T47D (cell line): ENCODE measurements around the gene NT5C2.

Source experiments
- DNase-seq, 2 experiments: peaks; one replicate each; pipeline versions ENCODE4 v3.0.0 to v3.0.0-alpha.2; 2011 to 2012; ENCODE audit warnings: low read depth in 1 of 2, low spot score in 1 of 2
- JUND ChIP-seq: IDR thresholded peaks from 2 replicates; pipeline ENCODE4 v1.6.1; 2012; ENCODE audit warnings: low read depth
- in situ Hi-C: cut with HindIII; loops from 2 replicates; pipeline ENCODE4 v1.10.0; 2016; ENCODE audit warnings: low sequenced_read_pairs, low pct_unique_long_range_greater_than_20kb

NT5C2 gene

GRCh38 chr10:103042908-103043307, 150.2 kb downstream of the NT5C2 start:
- no peak for TF ChIP-seq JUND
- DNase-seq = no peak
- in situ Hi-C loops = no loop called here

GRCh38 chr10:103042129-103042528, 150.9 kb downstream of the NT5C2 start:
- no peak for TF ChIP-seq JUND
- in situ Hi-C loops = no loop called here
- no peak for DNase-seq

GRCh38 chr10:103041391-103041790, 151.7 kb downstream of the NT5C2 start:
- no peak for DNase-seq
- no peak for TF ChIP-seq JUND
- in situ Hi-C loops = no loop called here

GRCh38 chr10:103040418-103040817, 152.7 kb downstream of the NT5C2 start:
- no peak for DNase-seq
- in situ Hi-C loops = no loop called here
- no peak for TF ChIP-seq JUND

GRCh38 chr10:103038570-103038969, 154.5 kb downstream of the NT5C2 start:
- in situ Hi-C loops = no loop called here
- TF ChIP-seq JUND = no peak
- no peak for DNase-seq
